PFSK-1 (cell line): ENCODE results near the gene SIRT7.

Experiments used
- POLR2AphosphoS5 ChIP-seq: IDR thresholded peaks from 2 replicates; pipeline ENCODE4 v1.6.1; 2012; ENCODE audit warnings: low read depth, mild to moderate bottlenecking, control low read depth, low read length, moderate library complexity
- TAF1 ChIP-seq: IDR thresholded peaks from 2 replicates; pipeline ENCODE4 v1.6.1; 2012; ENCODE audit warnings: low read length, control low read depth, borderline replicate concordance; ENCODE audit not compliant: insufficient read depth
- TF ChIP-seq, protein P1 (sequence below), 2 experiments: IDR thresholded peaks; 2 replicates each; pipeline versions ENCODE4 v1.6.1 to v1.8.0; 2011 to 2012; ENCODE audit warnings: low read depth in 2 of 2, low read length in 2 of 2, control low read depth in 1 of 2, inconsistent platforms in 1 of 2, mild to moderate bottlenecking in 1 of 2, moderate library complexity in 1 of 2; ENCODE audit not compliant: insufficient read depth in 1 of 2

DNA sequence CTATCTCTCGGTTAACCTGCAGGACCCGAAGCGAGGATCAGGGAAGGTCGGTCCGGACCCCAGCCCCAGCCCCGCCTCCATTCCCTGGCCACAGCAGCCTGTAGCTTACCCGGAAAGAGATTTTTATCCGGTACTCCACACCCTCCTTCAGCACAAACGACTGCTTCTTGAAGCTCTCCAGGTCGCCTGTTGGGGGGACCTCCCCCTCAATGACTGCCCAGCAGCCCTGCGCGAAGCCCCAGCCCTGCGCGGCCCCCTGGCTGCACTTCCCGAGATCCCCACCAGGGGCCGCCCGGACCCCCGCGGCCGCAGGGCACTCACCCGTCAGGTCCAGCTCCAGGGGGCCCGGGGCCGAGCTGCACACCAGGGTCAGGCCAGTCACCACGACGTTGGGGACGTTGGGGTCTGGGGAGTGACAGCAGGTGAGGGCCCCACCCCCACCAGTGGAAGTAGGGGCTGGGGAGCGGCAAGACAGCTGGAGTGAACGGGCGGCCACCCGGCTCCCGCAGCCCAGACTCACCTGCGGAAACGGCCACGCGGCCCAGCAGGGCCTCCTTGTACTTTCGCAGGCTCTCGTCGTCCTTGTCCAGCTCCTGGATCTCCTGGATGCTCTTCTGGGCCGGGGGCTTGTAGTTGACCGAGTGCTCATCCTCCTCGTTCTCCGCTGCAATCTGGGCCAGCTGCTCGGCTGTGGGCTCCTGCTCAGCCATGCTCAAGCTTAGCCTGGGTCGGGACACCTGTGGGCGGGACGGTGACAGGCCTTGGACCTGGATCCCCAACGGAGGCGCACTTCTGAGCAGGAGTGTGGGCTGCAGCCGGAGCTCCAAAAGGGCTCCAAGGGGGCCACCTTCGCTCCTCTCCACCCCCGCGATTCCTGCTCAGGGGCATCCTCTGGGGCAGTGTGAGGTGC lies 48.5 kb downstream of the SIRT7 start:
- TF ChIP-seq POLR2AphosphoS5 (peak; percentile 14; the same call in 1 of the 2 replicates), TAF1 (no peak)
- TF ChIP-seq, protein P1, sequence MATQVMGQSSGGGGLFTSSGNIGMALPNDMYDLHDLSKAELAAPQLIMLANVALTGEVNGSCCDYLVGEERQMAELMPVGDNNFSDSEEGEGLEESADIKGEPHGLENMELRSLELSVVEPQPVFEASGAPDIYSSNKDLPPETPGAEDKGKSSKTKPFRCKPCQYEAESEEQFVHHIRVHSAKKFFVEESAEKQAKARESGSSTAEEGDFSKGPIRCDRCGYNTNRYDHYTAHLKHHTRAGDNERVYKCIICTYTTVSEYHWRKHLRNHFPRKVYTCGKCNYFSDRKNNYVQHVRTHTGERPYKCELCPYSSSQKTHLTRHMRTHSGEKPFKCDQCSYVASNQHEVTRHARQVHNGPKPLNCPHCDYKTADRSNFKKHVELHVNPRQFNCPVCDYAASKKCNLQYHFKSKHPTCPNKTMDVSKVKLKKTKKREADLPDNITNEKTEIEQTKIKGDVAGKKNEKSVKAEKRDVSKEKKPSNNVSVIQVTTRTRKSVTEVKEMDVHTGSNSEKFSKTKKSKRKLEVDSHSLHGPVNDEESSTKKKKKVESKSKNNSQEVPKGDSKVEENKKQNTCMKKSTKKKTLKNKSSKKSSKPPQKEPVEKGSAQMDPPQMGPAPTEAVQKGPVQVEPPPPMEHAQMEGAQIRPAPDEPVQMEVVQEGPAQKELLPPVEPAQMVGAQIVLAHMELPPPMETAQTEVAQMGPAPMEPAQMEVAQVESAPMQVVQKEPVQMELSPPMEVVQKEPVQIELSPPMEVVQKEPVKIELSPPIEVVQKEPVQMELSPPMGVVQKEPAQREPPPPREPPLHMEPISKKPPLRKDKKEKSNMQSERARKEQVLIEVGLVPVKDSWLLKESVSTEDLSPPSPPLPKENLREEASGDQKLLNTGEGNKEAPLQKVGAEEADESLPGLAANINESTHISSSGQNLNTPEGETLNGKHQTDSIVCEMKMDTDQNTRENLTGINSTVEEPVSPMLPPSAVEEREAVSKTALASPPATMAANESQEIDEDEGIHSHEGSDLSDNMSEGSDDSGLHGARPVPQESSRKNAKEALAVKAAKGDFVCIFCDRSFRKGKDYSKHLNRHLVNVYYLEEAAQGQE (IDR thresholded peaks at IDR 0.05; ENCODE audit: insufficient read depth in 1 of 2, low read depth in 2 of 2, low read length in 2 of 2): no peak
